DMS79 (cell line): ENCODE data around the gene CAPN2.

ENCODE experiments used
- DNase-seq: peaks from one replicate; lab custom pipeline; 2025; lab: John Stamatoyannopoulos, UW

The CAPN2 gene

DNA sequence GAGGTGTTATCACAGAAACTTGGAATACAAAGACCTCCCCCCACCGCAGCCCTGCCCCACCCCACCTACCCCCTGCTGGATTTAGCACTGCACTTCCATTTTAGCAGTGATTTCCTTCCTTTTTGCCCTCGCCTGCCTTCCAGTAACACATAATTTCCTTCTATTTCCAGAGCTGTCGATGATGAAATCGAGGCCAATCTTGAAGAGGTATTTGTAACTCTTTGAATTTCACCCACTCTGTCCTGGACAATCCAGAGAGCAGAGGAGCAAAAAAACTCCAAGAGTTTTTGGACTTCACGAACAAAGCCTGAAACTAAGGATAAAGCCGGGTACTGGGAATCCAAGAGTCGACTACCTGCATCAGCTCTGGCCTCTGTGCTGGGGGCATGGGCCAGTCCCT, 49.1 kb downstream of the CAPN2 start:
- no peak for DNase-seq

DNA sequence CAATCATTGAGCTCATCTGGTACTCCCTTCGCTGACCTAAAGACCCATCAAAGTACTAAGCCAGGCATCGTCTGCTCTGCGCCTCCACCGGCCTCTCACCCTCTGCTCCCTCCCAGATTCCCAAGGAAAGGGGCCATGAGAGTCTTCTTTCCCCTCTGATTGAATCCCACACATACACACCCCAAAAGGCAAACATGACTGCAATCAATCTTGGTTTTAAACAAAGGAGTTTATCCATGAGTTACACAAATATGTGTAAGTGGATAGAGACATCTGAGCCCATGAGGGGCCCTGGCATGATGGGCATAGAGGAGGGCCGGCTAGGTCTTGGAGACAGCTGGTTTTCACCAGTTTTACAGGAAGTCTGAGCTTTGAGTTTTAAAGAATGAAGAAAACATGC, 50.9 kb downstream of the CAPN2 start:
- DNase-seq, result no peak

GRCh38 chr1:223763881-223764280, 51.5 kb downstream of the CAPN2 start:
- no peak for DNase-seq

- no peak for DNase-seq
These were observed 52.8 kb downstream of the CAPN2 start for GRCh38 chr1:223765036-223765718.

- no peak for DNase-seq
These were observed 53.5 kb downstream of the CAPN2 start for GRCh38 chr1:223765719-223766340.

GRCh38 chr1:223770621-223771315, 58.4 kb downstream of the CAPN2 start:
- DNase-seq, result no peak

DNA sequence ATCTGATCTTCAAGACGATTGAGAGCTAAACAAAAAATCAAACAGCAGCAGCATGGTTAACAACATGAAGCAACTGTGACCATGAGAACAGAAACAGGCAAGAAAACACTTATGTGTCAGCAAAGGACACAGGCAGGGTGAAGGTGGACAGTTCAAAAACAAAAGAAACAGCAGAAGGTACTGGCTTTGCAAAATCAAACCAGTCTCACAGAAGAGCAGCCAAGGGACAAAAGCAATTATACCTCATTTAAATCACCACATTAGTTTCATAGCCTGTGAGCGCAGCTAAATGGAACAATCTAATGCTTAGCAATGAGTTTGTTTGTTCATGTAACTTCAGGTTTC, 59.1 kb downstream of the CAPN2 start:
- DNase-seq, result no peak

GRCh38 chr1:223771814-223772770, 59.8 kb downstream of the CAPN2 start:
- no peak for DNase-seq

DNA sequence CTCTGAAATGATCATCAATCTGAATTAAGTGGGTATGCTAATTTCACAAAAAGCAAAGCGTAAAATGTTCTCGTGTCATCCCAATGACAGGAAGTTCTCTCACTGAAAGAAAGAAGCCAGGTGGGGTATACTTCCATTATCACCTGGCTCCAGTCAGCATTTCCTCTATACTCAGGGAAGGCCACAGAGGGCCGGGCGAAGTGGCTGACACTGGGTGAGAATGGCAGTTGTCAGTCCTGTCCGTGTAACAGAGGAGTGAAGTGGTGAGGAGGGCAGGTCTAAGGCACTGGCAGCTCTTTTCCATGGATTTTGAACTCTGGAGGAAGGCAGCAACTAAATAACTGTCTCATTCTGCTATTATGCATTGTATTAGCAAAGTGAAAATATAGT, 60.4 kb downstream of the CAPN2 start:
- no peak for DNase-seq

DNA sequence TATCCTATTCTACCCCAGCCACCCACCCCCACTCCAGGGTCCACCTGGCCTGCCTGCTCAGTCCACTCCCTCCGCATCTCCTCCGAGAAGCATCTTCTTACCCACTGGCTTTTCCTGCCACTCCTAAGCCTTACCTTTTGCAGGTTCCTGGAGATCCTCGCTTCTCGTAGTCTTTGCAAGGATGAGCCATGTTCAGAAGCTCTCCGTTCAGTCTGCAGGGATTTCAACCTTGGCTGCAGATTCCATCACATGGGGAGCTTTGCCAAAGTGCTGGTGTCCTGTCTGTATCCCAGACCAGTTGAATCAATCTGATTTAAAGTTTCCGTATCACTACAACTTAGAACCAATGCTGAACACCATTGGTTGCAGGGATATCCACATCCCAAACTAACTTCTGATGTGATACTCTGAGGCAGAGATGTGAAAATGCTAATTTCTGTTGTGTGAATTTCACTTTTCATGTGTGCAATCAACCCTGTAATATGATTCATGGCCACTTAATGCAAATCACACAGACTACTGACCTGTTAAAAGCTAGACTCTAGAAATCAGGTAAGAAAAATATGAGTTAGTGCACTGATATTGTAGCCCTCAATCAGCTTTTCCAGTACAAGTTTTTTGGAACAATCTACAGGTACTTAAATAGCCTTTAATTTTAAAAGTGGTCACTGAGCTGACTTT, 61.9 kb downstream of the CAPN2 start:
- no peak for DNase-seq

DNA sequence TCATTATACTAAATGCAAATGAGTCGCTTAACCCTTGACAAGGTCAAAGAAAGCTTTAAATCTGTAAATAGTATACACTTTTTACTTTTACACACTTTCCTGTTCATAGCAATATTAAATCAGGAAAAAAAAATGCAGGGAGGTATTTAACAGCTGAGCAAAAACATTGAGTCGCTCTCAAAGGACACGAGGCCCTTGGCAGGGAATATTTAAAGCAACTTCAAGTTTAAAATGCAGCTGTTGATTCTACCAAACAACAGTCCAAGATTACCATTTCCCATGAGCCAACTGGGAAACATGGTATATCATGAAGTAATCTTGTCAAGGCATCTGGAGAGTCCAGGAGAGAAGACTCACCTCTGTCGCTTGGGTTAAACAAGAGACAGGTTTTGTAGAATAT, 62.7 kb downstream of the CAPN2 start:
- no peak for DNase-seq

GRCh38 chr1:223775711-223776074, 63.4 kb downstream of the CAPN2 start:
- no peak for DNase-seq

DNA sequence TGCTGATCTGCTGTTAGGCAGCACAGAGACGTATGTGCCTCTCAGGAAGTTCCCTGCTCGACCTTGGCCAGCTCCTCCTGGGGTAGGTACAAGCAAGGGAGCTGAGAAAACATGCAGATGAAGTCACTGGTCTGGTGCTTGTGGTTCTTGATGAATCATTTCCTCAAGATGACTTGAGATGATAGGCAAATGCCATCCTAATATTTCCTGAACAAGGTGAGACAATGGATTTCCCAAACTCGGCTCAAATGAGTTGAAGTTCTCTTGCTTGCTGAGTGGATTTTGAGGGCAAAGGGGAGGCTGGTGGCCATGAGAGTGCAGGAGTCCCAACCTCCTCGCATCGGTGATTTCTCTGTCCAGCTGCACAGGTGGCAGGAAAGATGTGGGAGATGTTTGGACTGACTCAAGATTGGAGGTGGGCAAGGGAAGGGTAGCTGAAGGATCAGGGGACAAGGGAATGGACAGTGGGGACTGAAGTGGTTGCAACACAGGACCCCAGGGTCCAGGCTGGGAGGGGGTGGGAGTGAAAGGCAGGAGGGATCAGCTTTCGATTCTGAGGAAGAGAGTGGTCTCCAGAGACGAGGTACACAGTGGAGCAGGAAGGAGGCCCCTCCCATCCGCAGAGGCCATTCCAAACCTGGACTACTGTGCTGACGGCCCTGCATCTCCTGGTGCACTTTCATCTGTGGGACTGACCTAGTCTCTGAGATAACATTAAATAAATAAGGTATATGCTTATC, 63.9 kb downstream of the CAPN2 start:
- no peak for DNase-seq

- no peak for DNase-seq
These were observed 64.6 kb downstream of the CAPN2 start for GRCh38 chr1:223776826-223777454.

GRCh38 chr1:223780318-223780717, 68.0 kb downstream of the CAPN2 start:
- DNase-seq, result no peak

GRCh38 chr1:223780949-223781348, 68.6 kb downstream of the CAPN2 start:
- no peak for DNase-seq

- DNase-seq, result no peak
These were observed 71.3 kb downstream of the CAPN2 start for GRCh38 chr1:223783676-223784075.

GRCh38 chr1:223784541-223784940, 72.2 kb downstream of the CAPN2 start:
- DNase-seq, result no peak

DNA sequence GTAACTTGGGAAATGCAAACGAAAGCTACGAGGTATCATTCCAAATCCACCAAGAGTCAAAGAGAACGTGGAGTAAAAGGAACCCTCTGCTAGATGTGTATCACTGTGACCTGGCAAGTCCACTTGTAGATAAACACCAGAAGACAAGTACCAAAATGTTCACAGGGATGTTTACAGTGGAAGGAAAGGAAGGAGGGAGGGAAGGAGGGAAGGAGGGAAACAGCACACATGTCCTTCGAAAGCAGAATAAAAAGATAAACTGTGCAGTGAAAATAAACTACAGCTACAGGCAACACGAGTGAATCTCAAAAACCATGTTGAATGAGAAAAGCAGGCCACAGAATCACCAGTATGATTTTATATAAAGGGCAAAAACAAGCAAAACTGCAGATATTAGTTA, 73.5 kb downstream of the CAPN2 start:
- DNase-seq, result no peak

GRCh38 chr1:223788746-223789415, 76.5 kb downstream of the CAPN2 start:
- no peak for DNase-seq
